Mammary epithelial cell (primary cell): ENCODE measurements around the gene RAET1E.

Source experiments
- CTCF ChIP-seq, 2 donors: IDR thresholded peaks in 1 of 2; conservative IDR thresholded peaks in 1 of 2; 2 replicates each; pipeline ENCODE4 v1.5.1; 2011 to 2012; ENCODE audit warnings: inconsistent platforms in 2 of 2, low read length in 2 of 2, mild to moderate bottlenecking in 2 of 2, control low read depth in 1 of 2, low read depth in 1 of 2; ENCODE audit not compliant: insufficient read depth in 1 of 2; ENCODE audit errors: extremely low read depth in 1 of 2
- EZH2 ChIP-seq: IDR thresholded peaks from 2 replicates; pipeline ENCODE4 v1.6.1; 2012; ENCODE audit warnings: low read length, inconsistent platforms, borderline replicate concordance

- TF ChIP-seq CTCF (conservative IDR thresholded peaks at IDR 0.05 in 1 of 2, IDR thresholded peaks at IDR 0.05 in 1 of 2; ENCODE audit: extremely low read depth in 1 of 2, insufficient read depth in 1 of 2, low read depth in 1 of 2, low read length in 2 of 2) (no peak), EZH2 (no peak)
These were observed 8.6 kb downstream of the RAET1E start for GRCh38 chr6:149889326-149889725.
